ENCODE results near the gene HIPK3.
"Not testable (repeated sequence)": the region's sequence is repeated elsewhere in the genome, so short reads cannot be mapped to it uniquely, and the experiment has no call there.

HIPK3 gene

GRCh38 chr11:33257160-33257896, at the start of gene HIPK3:
TSS of gene HIPK3 (plus strand) at chr11:33257381.
- DNase-seq (ENCODE audit: low spot score) = peak; percentile 41

DNA sequence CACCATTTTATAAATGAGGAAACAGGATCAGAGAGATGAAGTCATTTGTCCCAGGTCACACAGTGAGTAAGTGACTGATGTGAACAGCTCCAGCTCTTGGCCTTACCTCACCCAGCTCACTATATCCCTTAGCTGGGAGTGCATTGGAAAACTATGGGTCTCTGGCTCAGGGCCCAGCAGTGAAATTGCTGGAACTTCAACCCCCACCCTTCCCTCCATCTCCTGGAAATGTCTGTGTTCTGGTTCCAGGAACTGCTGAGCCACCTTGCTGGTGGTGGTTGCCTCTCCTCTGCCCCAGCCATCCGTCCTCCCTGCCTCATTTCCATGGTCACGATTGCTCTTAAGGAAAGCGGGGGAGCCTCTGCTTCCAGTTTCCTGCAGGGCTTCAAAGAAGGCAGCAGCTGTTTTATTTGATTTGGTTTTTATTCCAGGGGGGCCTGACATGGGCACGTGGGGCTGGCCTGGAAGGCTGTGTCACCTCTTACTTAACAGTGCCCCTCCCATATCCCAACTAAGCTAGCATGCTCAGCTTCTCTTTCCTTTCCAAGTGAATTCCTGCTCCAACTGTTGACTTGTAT, 49.7 kb upstream of the HIPK3 start:
- no peak for DNase-seq (ENCODE audit: low spot score)

- DNase-seq (ENCODE audit: low spot score) = no peak
Measured at GRCh38 chr11:33208150-33208549, 49.0 kb upstream of the HIPK3 start.

DNA sequence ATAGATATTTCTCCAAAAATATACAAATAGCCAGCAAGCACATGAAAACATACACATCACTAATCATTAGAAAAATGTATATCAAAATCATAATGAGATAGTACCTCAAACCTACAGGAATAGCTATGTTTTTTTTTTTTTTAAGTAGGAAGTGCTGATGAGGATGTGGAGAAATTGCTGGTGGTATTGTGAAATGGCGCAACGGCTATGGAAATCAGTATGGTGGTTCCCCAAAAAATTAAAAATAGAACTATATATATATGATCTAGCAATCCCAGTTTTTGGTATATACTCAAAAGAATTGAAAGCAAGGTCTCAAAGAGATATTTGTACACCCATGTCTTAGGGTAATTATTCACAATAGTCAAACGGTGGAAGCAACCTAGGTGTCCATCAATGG, 46.0 kb upstream of the HIPK3 start:
- no peak for DNase-seq (ENCODE audit: low spot score)

DNA sequence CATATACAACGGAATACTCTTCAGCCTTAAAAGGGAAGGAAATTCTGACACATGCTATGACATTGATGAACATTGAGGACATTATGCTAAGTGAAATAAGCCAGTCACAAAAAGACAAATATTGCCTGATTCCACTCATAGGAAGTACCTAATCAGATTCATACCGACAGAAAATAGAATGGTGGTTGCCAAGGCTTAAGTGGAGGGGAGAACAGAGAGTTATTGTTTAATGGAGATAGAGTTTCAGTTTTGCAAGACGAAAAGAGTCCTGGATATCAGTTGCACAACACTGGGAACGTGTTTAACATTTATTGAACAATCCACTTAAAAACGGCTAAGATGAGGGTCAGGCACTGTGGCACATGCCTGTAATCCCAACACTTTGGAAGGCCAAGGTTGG, 45.6 kb upstream of the HIPK3 start:
- peak; percentile 81 for DNase-seq (ENCODE audit: low spot score)

GRCh38 chr11:33214187-33214586, 43.0 kb upstream of the HIPK3 start:
- DNase-seq (ENCODE audit: low spot score) = no peak

GRCh38 chr11:33214767-33215166, 42.4 kb upstream of the HIPK3 start:
- DNase-seq (ENCODE audit: low spot score) = no peak

GRCh38 chr11:33216676-33217075, 40.5 kb upstream of the HIPK3 start:
- not testable (repeated sequence) for DNase-seq (ENCODE audit: low spot score)

GRCh38 chr11:33222052-33222750, 35.0 kb upstream of the HIPK3 start:
- DNase-seq (ENCODE audit: low spot score) = no peak

DNA sequence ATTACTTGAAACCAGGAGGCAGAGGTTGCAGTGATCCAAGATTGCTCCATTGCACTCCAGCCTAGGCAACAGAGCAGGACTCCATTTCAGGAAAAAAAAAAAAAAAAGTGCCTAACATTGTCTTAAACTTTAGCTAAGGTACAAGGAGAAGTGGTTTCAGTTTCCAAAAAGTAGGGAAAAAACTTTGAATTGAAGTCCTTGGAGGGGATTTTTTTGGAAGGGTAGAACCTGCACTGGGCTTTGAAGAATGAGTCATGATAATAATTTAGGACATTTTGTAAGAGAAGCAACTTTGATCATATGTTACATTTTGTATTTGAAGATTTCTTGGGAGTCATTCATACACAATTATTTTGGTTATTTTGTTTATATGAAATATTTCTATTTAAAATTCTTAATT, 31.8 kb upstream of the HIPK3 start:
- DNase-seq (ENCODE audit: low spot score) = no peak

DNA sequence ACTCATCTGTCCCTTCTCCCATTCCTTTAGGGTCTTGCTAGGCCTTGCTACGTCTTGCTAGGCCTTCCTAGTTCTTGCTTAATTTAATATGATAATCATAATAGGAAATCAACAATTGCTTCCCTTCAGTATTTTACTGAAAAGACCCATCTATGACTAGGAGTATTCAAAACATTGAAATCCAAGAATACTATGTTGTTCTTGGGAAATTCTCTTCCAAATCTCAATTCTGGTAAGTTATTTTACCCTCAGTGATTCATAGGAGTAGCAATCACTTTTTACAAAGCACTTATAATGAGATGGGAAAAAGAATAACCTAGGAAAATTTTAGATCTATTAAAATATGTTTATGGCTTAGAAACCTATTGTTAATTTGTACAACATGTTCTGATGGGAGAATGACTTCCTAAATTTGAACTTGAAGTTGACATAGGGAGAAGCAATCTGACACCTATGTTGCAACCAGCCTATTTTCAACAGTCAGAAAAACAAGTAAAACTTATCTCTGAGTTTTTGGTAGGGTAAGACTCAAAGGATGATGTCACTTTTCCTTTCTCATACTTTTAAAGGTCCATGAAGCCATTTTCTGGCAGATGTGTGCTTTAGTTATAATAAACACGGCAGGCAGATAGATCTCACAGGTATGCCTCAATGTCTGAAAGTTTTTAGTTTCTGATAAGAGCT, 29.5 kb upstream of the HIPK3 start:
- no peak for DNase-seq (ENCODE audit: low spot score)

GRCh38 chr11:33234397-33235190, 22.6 kb upstream of the HIPK3 start:
- DNase-seq (ENCODE audit: low spot score) = no peak

GRCh38 chr11:33237039-33237597, 20.1 kb upstream of the HIPK3 start:
- no peak for DNase-seq (ENCODE audit: low spot score)

DNA sequence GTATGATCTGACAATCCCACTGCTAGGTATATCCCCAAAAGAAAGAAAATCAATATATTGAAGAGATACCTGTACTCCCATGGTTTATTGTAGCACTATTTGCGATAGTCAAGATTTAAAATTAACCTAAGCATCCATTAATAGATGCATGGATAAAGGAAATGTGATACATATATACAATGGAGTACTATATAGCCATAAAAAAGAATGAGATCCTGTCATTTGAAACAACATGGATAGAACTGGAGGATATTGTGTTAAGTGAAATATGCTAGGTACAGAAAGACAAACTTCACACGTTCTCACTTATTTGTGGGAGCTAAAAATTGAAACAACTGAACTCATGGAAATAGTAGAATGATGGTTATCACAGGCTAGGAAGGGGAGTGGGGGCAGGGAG, 14.6 kb upstream of the HIPK3 start:
- no peak for DNase-seq (ENCODE audit: low spot score)

DNA sequence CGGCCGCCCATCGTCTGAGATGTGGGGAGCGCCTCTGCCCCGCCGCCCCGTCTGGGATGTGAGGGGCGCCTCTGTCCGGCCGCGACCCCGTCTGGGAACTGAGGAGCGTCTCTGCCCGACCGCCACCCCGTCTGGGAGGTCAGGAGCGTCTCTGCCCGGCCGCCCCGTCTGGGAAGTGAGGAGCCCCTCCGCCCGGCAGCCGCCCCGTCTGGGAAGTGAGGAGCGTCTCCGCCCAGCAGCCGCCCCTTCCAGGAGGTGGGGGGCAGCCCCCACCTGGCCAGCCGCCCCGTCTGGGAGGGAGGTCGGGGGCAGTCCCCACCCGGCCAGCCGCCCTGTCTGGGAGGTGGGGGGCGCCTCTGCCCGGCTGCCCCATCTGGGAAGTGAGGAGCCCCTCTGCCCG, 13.5 kb upstream of the HIPK3 start:
- not testable (repeated sequence) for DNase-seq (ENCODE audit: low spot score)

GRCh38 chr11:33248416-33248971, 8.7 kb upstream of the HIPK3 start:
- DNase-seq (ENCODE audit: low spot score) = no peak

DNA sequence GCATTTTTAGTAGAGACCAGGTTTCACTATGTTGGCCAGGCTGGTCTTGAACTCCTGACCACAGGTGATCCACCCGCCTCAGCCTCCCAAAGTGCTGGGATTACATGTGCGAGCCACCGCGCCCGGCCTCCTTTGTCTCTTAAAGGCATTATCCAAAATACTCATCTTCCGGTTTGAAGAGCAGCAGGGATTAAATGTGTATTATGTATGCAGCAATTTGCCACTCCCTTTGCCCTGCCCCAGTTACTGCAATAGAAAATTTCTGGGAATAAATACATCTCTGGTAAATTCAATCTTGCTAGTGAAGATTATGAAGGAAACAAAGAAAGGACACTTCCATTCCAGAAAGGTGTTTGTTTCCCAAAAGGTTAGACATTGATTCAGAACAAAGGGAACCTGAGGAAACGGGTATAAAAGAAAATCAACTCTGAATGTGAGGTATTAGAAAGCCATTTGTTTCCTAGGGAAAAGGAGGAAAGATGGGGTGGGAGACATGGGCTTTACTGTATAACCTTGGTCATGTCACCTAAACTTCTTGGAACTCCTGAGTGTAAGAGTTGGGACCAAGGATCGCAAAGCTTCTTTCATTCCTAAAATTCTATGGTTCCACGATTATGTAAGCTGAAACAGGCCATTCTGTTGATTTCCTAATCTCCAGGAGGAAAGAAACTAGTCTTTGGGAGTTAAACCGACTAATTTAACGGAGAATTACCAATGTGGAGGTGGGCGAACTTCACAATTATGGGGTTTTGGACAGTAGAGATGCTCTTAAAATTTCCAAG, 959 bp upstream of the HIPK3 start:
- no peak for DNase-seq (ENCODE audit: low spot score)

- DNase-seq (ENCODE audit: low spot score) = no peak
Measured at GRCh38 chr11:33256813-33257159, 395 bp upstream of the HIPK3 start.

- DNase-seq (ENCODE audit: low spot score) = no peak
Measured at GRCh38 chr11:33257897-33258630, 883 bp downstream of the HIPK3 start.

- no peak for DNase-seq (ENCODE audit: low spot score)
Measured at GRCh38 chr11:33258631-33259205, 1.5 kb downstream of the HIPK3 start.
